Testis (tissue), 2 donors: Measurements from ENCODE around the gene PAX8.

Experiments used
- POLR2A ChIP-seq: fragments of 450-650 bp; IDR thresholded peaks from one replicate; pipeline ENCODE4 v1.6.1; 2017; ENCODE audit warnings: antibody characterized with exemption, mild to moderate bottlenecking, moderate library complexity
- TF ChIP-seq, protein P1 (sequence below), 3 experiments: fragments of 450-650 bp in 2 of 3; fragments of 200-600 bp in 1 of 3; sonication (generic) in 1 of 3; IDR thresholded peaks; one replicate each; pipeline ENCODE4 v1.5.1; 2016 to 2019; ENCODE audit warnings: antibody characterized with exemption in 3 of 3, mild to moderate bottlenecking in 2 of 3, moderate library complexity in 1 of 3

GRCh38 chr2:113257516-113258264 is 21.0 kb downstream of the PAX8 start:
- TF ChIP-seq, protein P1, sequence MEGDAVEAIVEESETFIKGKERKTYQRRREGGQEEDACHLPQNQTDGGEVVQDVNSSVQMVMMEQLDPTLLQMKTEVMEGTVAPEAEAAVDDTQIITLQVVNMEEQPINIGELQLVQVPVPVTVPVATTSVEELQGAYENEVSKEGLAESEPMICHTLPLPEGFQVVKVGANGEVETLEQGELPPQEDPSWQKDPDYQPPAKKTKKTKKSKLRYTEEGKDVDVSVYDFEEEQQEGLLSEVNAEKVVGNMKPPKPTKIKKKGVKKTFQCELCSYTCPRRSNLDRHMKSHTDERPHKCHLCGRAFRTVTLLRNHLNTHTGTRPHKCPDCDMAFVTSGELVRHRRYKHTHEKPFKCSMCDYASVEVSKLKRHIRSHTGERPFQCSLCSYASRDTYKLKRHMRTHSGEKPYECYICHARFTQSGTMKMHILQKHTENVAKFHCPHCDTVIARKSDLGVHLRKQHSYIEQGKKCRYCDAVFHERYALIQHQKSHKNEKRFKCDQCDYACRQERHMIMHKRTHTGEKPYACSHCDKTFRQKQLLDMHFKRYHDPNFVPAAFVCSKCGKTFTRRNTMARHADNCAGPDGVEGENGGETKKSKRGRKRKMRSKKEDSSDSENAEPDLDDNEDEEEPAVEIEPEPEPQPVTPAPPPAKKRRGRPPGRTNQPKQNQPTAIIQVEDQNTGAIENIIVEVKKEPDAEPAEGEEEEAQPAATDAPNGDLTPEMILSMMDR (IDR thresholded peaks at IDR 0.05): no peak
- TF ChIP-seq POLR2A: no peak
